ENCODE results near the gene LRWD1. TPM values are rescaled to one million over a fixed set of nuclear protein-coding genes. Genes with fewer than 3 reads are reported as not detected.

Gene LRWD1
- total and polyA plus RNA-seq, 9 of the 15 experiments (the other 6 are each of a cell fraction or from before 2014, with no cell fraction given) = 0.61 to 66.0 (median 33.2) TPM

DNA sequence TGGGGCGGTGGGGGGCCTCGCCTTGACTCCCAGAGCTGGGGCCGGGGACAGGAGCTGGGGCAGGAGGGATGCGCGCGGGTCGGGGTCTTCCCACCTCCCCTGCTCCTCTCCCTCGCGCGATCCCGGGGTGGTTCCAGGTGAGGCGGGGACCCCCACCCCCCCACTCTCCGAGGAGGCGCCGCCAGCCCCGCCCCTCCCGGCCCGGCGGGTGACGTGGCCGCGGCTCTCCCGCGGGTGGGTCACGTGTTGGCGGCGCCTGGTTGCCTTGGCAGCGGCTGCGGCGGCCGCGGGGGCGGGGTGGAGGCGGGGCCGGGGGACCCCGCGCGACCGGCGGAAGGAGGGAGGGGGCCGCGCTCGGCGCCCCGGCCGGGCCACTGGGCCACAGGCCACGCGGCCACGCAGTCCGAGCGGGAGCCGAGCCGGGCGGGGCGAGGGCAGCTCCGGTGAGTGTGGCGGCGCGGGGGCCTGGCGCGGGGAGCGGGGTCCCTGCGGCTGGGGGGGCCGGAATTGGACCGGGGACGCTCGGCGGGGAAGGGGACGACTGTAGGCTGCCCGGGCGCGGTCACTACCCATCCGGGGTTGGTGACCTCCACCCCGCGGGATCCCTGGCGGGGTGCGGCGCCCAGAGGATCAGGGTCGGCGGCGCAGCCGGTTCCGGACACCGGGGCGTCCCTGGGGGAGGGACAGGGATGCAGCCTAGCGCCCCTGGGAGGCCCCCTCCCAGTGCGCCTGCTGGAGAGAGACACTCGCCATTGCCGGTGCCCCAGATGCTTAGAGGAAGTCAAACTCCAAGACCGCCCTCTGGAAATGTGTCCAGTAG lies 31.4 kb upstream of the LRWD1 start, which contains the start of gene ORAI2 (continued):
- TF ChIP-seq, protein P1, sequence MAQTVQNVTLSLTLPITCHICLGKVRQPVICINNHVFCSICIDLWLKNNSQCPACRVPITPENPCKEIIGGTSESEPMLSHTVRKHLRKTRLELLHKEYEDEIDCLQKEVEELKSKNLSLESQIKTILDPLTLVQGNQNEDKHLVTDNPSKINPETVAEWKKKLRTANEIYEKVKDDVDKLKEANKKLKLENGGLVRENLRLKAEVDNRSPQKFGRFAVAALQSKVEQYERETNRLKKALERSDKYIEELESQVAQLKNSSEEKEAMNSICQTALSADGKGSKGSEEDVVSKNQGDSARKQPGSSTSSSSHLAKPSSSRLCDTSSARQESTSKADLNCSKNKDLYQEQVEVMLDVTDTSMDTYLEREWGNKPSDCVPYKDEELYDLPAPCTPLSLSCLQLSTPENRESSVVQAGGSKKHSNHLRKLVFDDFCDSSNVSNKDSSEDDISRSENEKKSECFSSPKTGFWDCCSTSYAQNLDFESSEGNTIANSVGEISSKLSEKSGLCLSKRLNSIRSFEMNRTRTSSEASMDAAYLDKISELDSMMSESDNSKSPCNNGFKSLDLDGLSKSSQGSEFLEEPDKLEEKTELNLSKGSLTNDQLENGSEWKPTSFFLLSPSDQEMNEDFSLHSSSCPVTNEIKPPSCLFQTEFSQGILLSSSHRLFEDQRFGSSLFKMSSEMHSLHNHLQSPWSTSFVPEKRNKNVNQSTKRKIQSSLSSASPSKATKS (CRISPR knock-in tag; IDR thresholded peaks at IDR 0.05) = no peak
- TF ChIP-seq MAFK (IDR thresholded peaks at IDR 0.05; ENCODE audit: low read length) = no peak
- no peak for TF ChIP-seq CHD1 (IDR thresholded peaks at IDR 0.05; ENCODE audit: low read length)
- TF ChIP-seq, protein P2, sequence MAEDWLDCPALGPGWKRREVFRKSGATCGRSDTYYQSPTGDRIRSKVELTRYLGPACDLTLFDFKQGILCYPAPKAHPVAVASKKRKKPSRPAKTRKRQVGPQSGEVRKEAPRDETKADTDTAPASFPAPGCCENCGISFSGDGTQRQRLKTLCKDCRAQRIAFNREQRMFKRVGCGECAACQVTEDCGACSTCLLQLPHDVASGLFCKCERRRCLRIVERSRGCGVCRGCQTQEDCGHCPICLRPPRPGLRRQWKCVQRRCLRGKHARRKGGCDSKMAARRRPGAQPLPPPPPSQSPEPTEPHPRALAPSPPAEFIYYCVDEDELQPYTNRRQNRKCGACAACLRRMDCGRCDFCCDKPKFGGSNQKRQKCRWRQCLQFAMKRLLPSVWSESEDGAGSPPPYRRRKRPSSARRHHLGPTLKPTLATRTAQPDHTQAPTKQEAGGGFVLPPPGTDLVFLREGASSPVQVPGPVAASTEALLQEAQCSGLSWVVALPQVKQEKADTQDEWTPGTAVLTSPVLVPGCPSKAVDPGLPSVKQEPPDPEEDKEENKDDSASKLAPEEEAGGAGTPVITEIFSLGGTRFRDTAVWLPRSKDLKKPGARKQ (CRISPR knock-in tag; IDR thresholded peaks at IDR 0.05) = no peak
- TF ChIP-seq, protein P3, sequence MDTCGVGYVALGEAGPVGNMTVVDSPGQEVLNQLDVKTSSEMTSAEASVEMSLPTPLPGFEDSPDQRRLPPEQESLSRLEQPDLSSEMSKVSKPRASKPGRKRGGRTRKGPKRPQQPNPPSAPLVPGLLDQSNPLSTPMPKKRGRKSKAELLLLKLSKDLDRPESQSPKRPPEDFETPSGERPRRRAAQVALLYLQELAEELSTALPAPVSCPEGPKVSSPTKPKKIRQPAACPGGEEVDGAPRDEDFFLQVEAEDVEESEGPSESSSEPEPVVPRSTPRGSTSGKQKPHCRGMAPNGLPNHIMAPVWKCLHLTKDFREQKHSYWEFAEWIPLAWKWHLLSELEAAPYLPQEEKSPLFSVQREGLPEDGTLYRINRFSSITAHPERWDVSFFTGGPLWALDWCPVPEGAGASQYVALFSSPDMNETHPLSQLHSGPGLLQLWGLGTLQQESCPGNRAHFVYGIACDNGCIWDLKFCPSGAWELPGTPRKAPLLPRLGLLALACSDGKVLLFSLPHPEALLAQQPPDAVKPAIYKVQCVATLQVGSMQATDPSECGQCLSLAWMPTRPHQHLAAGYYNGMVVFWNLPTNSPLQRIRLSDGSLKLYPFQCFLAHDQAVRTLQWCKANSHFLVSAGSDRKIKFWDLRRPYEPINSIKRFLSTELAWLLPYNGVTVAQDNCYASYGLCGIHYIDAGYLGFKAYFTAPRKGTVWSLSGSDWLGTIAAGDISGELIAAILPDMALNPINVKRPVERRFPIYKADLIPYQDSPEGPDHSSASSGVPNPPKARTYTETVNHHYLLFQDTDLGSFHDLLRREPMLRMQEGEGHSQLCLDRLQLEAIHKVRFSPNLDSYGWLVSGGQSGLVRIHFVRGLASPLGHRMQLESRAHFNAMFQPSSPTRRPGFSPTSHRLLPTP (IDR thresholded peaks at IDR 0.05; ENCODE audit: borderline replicate concordance, extremely low read depth, insufficient read length) = no peak
- TF ChIP-seq CEBPB (tag; IDR thresholded peaks at IDR 0.05) = no peak
- no peak for TF ChIP-seq ZNF507 (tag; conservative IDR thresholded peaks at IDR 0.05)
- TF ChIP-seq, protein P4, sequence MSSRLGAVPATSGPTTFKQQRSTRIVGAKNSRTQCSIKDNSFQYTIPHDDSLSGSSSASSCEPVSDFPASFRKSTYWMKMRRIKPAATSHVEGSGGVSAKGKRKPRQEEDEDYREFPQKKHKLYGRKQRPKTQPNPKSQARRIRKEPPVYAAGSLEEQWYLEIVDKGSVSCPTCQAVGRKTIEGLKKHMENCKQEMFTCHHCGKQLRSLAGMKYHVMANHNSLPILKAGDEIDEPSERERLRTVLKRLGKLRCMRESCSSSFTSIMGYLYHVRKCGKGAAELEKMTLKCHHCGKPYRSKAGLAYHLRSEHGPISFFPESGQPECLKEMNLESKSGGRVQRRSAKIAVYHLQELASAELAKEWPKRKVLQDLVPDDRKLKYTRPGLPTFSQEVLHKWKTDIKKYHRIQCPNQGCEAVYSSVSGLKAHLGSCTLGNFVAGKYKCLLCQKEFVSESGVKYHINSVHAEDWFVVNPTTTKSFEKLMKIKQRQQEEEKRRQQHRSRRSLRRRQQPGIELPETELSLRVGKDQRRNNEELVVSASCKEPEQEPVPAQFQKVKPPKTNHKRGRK (tag; IDR thresholded peaks at IDR 0.05) = no peak
- TF ChIP-seq CBX5 (IDR thresholded peaks at IDR 0.05; ENCODE audit: borderline replicate concordance, low read depth) = no peak
- TF ChIP-seq NFXL1 (CRISPR knock-in tag; IDR thresholded peaks at IDR 0.05) = no peak
- no peak for TF ChIP-seq MEIS2 (IDR thresholded peaks at IDR 0.05; ENCODE audit: partially characterized antibody)
- TF ChIP-seq MAFF (IDR thresholded peaks at IDR 0.05; ENCODE audit: low read length) = no peak
- no peak for TF ChIP-seq ZNF696 (CRISPR knock-in tag; conservative IDR thresholded peaks at IDR 0.05)
- TF ChIP-seq PTRF (tag; IDR thresholded peaks at IDR 0.05) = no peak
- no peak for TF ChIP-seq ZBTB1 (CRISPR knock-in tag; IDR thresholded peaks at IDR 0.05; ENCODE audit: borderline replicate concordance, low read depth)
- TF ChIP-seq, protein P5, sequence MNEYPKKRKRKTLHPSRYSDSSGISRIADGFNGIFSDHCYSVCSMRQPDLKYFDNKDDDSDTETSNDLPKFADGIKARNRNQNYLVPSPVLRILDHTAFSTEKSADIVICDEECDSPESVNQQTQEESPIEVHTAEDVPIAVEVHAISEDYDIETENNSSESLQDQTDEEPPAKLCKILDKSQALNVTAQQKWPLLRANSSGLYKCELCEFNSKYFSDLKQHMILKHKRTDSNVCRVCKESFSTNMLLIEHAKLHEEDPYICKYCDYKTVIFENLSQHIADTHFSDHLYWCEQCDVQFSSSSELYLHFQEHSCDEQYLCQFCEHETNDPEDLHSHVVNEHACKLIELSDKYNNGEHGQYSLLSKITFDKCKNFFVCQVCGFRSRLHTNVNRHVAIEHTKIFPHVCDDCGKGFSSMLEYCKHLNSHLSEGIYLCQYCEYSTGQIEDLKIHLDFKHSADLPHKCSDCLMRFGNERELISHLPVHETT (CRISPR knock-in tag; conservative IDR thresholded peaks at IDR 0.05 in 1 of 2, IDR thresholded peaks at IDR 0.05 in 1 of 2) = 0 out of 4 replicates have a peak, but pooled peaks of 1 of the 2 experiments have one; percentile 50

Measured in K562 (cell line).